CD4-positive, alpha-beta T cell treated with Interleukin-4 for 4 hours (primary cell): Measurements from ENCODE around the gene C19orf44.
"Not testable (repeated sequence)": the region's sequence is repeated elsewhere in the genome, so short reads cannot be mapped to it uniquely, and the experiment has no call there.

Experiments
- DNase-seq: peaks from one replicate; pipeline ENCODE4 v3.0.0-alpha.2; 2020

C19orf44 gene

GRCh38 chr19:16470541-16470910 lies 25.7 kb upstream of the C19orf44 start:
- no peak for DNase-seq

DNA sequence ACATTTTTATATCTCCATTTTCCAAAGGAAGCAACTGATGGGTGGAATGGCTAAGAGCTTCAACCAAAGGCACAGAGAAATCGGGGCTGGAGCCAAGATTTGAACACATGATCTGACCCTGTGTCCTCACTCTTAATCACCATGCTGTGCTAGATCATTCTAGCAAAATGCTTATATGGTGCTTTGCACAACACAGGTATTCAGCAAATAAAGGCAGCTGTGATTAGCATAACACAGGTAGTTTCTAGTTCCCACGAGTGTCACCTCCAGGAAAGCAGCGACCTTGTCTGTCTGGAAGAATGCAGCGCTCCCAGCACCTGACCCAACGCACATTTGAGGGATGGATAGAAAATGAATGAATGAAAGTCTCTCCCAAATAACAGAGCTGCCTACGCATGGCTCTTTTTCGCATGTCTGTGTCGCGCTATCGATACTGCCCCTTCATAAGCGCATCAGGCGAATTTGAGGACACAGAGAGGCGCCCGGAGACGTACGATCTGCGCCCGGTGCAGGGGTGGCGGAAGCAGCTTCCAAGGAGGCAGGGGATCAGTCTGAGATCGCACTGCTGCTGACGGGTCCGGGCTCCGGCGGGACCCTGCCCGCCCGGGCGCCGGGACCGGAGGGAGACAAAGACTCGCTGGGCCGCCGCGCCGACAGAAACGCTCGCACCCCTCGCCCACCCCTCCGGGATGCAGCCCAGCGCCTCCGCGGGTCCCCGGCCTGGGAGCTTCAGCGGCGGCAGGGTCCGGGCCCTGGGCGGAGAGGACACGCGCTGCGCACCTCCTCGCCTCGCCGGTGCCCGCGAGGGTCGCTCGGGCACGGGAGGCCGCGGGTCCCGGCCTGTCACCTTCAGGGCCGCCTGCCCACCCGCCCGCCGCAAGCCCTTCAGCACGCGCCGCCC lies 25.0 kb upstream of the C19orf44 start:
- DNase-seq: no peak

- not testable (repeated sequence) for DNase-seq
Observed at GRCh38 chr19:16472559-16472899, 23.7 kb upstream of the C19orf44 start.

DNA sequence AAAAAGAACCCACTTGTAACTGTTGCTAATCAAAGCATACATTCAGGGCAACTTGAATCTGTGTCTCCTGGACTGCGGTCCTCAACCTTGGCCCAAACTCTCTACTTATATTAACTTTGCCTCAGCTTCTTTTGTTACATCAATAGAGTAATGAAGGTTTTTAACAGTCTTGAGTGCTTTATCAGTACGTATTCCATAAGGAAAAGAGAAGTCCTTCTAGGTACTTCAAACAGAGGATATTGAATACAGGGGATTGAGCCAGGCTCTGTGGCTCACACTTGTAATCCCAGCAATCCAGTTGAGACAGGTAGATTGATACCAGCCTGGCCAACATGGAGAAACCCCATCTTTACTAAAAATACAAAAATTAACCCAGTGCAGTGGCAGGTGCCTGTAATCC lies 23.2 kb upstream of the C19orf44 start:
- DNase-seq: no peak

DNA sequence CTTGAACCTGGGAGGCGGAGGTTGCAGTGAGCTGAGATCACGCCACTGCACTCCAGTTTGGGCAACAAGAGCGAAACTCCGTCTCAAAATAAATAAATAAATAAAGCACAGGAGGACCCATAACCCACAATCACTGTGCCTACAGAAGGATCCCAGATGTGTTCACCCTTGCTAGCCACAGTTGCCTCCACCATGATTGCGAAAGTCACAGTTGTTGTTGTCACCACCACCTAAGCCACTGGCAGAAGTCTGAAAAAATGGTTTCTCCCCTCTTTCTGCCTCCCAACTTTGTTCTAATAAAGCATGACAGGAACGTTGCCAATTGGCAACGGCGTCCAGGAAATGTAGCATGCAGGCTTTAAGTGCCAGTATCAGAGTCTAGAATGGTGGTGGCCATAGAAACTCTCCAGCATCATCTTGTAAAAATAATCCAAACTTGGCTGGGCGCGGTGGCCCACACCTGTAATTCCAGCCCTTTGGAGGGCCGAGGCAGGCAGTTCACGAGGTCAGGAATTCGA lies 22.3 kb upstream of the C19orf44 start:
- DNase-seq: no peak

DNA sequence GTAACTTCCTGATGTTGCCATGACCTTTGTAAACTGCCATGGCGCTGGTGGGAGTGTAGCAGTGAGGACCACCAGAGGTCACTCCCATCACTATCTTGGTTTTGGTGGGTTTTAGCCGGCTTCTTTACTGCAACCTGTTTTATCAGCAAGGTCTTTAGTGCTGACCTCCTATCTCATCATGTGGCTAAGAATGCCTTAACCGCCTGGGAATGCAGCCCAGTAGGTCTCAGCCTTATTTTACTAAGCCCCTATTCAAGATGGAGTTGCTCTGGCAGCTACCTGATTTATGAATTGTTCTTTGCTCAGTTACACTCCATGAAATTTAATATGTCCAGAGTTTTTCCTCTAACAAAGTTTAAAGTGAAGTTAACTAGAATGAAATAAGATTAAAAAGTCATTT lies 19.8 kb upstream of the C19orf44 start:
- DNase-seq: no peak

DNA sequence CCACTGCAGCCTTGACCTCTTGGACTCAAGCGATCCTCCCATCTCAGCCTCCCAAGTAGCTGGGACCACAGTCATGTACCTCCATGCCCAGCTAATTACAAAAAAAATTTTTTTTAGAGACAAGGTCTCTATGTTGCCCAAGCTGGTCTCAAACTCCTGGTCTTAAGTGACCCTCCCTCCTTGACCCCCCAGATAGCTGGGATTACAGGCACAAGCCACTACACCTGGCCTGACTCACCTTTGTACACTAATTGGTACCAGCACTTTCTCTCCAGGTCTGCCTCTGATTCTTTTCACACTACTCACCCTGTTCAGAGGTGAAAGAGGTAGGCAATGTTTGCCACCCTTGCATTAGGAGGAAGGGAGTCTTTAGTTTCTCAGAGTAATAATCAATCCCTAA lies 18.9 kb upstream of the C19orf44 start:
- no peak for DNase-seq

DNA sequence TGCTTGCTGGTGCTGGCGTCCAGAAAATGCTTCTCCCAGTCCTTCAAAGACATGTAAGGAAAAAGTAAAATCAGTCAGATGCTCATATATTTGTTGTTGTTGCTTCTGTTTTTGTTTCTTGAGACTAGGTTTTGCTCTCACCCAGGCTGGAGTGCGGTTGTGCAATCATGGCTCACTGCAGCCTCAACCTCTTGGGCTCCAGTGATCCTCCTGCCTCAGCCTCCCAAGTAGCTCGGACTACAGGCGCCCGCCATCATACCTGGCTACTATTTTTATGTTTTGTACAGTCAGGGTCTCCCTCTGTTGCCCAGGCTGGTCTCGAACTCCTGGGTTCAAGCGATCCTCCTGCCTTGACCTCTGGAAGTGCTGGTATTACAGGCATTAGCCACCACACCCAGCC lies 13.4 kb upstream of the C19orf44 start:
- DNase-seq: no peak

GRCh38 chr19:16486476-16486875 lies 9.7 kb upstream of the C19orf44 start:
- DNase-seq: not testable (repeated sequence)

DNA sequence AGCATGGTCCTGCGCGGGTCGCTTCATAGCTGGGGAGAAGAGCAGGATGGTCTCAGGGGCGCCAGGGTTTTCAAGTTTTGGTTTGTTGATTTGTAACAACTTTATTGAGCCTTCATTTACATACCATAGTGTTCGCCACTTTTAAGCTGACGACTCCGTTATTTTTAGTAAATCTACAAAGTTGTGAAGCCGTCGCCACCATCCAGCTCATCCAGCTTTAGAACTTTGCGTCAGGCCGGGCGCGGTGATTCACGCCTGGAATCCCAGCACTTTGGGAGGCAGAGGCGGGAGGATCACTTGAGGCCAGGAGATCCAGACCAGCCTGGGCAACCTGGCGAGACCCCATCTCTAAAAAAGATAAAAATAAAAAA lies 404 bp downstream of the C19orf44 start:
- DNase-seq: no peak

DNA sequence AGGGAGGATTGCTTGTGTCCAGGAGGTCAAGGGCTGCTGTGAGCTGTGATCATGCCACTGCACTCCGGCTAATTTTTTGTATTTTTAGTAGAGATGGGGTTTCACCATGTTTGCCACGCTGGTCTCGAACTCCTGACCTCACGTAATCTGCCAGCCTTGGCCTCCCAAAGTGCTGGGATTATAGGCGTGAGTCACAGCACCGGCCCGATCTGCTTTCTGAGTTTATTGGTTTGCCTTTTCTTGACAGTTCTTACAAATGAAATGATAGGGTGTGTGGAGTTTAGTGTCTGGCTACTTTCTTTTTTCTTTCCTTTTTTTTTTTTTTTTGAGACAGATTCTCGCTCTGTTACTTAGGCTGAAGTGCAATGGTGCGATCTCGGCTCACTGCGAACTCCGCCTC lies 848 bp downstream of the C19orf44 start:
- DNase-seq: no peak

DNA sequence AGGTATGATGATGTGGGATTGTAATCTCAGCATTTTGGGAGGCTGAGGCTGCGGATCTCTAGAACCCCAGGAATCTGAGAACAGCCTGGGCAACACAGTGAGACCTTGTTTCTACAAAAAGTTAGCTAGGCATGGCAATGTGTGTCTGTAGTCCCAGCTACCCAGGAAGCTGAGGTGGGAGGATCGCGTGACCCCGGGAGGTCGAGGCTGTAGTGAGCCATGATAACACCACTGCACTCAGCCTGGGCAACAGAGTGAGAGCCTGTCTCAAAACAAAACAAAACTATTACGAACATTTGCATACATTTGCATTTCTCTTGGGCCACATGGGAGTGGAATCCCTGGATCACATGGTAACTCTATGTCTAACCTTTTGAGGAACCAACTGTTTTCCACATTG lies 1.6 kb downstream of the C19orf44 start:
- DNase-seq: no peak

DNA sequence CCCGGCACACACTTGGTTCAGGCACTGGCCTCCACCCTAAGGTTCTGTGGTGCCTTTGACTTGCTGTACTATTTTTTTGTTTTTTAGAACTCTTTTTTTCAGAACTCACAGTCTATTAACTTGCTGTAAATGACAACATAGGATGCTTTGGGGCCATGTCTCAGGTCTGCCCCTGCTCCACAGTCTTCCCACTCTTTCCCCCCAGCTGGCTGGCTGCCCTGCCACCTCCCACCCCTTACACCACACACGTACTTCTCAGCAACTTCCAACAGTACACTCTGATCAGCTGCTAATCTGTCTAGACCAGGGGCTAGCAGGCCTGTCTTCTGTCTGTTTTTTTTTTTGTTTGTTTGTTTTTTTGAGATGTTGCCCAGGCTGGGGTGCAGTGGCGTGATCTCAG lies 8.1 kb downstream of the C19orf44 start:
- no peak for DNase-seq

GRCh38 chr19:16506161-16506560 lies 10.0 kb downstream of the C19orf44 start:
- DNase-seq: not testable (repeated sequence)

GRCh38 chr19:16506961-16507360 lies 10.8 kb downstream of the C19orf44 start:
- DNase-seq: no peak

DNA sequence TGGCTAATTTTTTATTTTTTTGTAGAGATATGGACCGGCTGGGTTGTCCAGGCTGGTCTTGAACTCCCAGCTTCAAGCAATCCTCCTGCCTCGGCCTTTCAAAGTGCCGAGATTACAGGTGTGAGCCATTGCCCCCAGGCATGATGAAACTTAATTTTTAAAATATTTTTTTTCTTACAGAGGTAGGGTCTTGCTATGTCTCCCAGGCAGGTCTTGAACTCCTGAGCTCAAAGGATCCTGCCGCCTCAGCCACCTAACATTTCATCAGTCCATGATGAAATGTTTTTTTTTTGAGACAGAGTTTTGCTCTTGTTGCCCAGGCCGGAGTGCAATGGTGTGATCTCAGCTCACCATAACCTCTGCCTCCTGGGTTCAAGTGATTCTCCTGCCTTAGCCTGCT lies 12.4 kb downstream of the C19orf44 start:
- DNase-seq: no peak

DNA sequence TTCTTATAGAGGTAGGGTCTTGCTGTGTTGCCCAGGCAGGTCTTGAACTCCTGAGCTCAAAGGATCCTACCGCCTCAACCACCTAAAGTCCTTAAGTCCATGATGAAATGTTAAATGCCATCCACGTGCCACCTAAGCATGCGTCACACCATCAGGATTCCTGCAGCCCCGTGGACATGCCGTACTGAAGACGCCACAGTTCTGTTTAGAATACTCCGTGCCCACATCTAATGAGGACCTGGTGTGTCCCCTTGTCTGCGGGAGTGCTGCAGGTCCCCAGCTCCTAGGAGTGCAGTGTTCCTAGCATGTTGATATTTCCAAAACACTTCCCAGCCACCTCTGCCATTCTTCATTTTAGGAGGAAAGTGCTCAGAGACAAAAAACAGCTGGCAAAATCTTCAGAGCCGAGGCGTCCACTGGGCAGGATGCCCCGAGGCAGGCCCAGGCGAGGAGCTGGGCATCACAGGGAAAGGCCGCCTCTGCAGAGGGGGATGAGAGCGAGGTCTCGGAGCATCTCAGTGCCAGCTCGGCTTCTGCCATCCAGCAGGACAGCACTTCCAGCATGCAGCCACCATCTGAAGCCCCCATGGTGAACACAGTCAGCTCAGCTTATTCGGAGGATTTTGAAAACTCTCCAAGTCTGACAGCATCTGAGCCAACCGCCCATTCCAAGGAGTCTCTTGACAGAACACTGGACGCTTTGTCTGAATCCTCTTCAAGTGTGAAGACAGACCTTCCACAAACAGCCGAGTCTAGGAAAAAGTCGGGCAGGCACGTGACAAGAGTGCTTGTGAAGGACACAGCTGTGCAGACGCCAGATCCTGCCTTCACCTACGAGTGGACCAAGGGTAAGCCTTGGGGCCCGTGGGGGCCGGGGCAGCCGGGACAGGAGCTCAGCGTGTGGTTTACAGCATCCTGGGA lies 13.2 kb downstream of the C19orf44 start:
- DNase-seq: no peak

DNA sequence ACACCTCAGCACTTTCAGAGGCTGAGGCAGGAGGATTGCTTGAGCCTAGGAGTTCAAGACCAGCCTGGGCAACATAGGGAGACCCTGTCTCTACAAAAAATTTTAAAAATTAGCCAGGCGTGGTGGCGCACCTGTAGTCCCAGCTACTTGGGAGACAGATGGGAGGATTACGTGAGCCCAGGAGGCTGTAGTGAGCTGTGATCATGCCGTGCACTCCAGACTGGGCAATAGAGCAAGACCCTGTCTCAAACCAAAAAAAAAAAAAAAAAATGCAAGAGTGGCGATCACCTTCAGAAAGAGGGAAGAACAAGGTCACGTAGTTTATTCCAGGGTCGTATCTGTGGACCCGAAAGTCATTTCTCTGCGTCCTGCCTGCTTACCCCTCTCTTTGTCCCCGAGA lies 16.4 kb downstream of the C19orf44 start:
- not testable (repeated sequence) for DNase-seq

GRCh38 chr19:16514383-16515019 lies 18.3 kb downstream of the C19orf44 start:
- DNase-seq: no peak

DNA sequence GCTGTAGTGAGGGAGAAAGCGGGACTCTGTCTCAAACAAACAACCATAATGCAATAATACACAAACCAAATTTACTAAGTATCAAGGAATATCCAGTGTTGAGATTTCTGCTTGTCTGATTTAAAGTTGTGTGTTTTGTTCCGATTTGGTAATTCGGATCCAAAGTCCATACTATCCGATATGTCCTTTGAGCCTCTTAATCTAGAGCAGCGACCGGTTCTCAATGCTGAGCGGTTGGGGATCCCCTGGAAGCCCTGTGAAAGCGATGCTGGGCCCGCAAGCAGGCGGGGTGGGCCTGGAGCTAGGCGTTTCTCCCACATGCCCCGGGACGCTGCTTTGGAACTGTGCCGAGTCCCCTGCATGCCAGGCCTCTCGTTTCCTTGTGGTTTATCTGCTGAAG lies 20.2 kb downstream of the C19orf44 start:
- DNase-seq: no peak

GRCh38 chr19:16516923-16517610 lies 20.9 kb downstream of the C19orf44 start:
- no peak for DNase-seq

DNA sequence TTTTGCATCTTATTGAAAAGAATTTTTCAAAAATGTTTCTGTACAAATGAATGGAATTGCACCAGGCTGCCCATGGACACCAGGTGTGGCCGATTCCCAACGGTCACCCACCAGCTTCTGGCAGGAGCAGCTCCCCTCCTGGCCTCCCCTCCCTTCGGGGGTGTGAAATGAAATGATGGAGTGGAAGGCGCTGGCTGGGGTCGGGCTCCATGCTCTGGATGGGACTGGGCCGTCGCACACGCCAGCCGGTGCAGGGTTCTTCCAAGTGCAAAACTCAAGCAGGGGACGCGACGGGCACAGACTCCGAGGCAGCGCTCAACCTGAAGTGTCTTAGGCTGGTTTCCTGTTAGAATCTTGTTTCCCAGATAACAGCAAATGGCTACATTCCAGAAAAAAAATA lies 21.9 kb downstream of the C19orf44 start:
- no peak for DNase-seq
